ENCODE results near the gene HSD3B2.

GRCh38 chr1:119380983-119381662 lies 33.8 kb upstream of the HSD3B2 start:
- TF ChIP-seq CTCF (IDR thresholded peaks at IDR 0.05): no peak
- no peak for TF ChIP-seq POLR2A (IDR thresholded peaks at IDR 0.05)
